A549 (cell line): ENCODE data around the gene CTBP1. TPM values are rescaled to one million over a fixed set of nuclear protein-coding genes. Genes with fewer than 3 reads are reported as not detected.

Source experiments
- ATAC-seq, 2 experiments: fragments of 200-7000 bp in 1 of 2; fragments of >200 bp in 1 of 2; cut with Nextera tagmentation in 1 of 2; cut with Tn5 transposase in 1 of 2; 3 replicates each; pipeline versions ENCODE4 v1.8.0 to v1.9.1; 2018 to 2020; ENCODE audit warnings: mild to moderate bottlenecking in 1 of 2, moderate library complexity in 1 of 2
- CTCF ChIA-PET: fragments of 300-600 bp; sonication (Branson Sonifier 250); formaldehyde crosslinking; extraction: SDS; loops from one replicate; lab custom pipeline; 2021; ENCODE audit warnings: antibody characterized with exemption, inconsistent platforms; lab: Yijun Ruan, JAX
- POLR2A ChIA-PET: fragments of 350-600 bp; formaldehyde crosslinking; extraction: SDS; loops from one replicate; lab custom pipeline; 2021; ENCODE audit warnings: antibody characterized with exemption, inconsistent platforms; lab: Yijun Ruan, JAX
- DNase-seq, 2 experiments: peaks; one replicate each; pipeline versions ENCODE4 v3.0.0 to v3.0.0-alpha.2; 2011 to 2016; ENCODE audit warnings: low read depth in 1 of 2, low spot score in 1 of 2
- FAIRE-seq: peaks from 2 replicates; lab custom pipeline; 2011; peaks lifted over from hg19 to GRCh38; lab: Jason Lieb, UNC
- H3K27ac ChIP-seq, 2 experiments: fragments of >200 bp; sonication (Bioruptor Twin); formaldehyde crosslinking; 3 replicates each; pipeline ENCODE4 v1.5.1; 2016 to 2017
- H3K4me1 ChIP-seq: fragments of >200 bp; sonication (Bioruptor Twin); formaldehyde crosslinking; 3 replicates; pipeline ENCODE4 v1.6.1; 2016
- H3K4me2 ChIP-seq: fragments of >200 bp; sonication (Bioruptor Twin); formaldehyde crosslinking; 3 replicates; pipeline ENCODE4 v1.6.1; 2016
- H3K4me3 ChIP-seq: fragments of >200 bp; sonication (Bioruptor Twin); formaldehyde crosslinking; 3 replicates; pipeline ENCODE4 v1.5.1; 2016
- H3K9me3 ChIP-seq: fragments of >200 bp; sonication (Bioruptor Twin); formaldehyde crosslinking; 3 replicates; pipeline ENCODE4 v1.6.1; 2016
- ATOH8 ChIP-seq: fragments of 250-450 bp; sonication (Bioruptor Pico); IDR thresholded peaks from 2 replicates; pipeline ENCODE4 v1.5.0; 2020; ENCODE audit warnings: low read depth, mild to moderate bottlenecking, moderate library complexity
- BHLHE40 ChIP-seq: IDR thresholded peaks from 2 replicates; pipeline ENCODE4 v1.6.1; 2012; ENCODE audit warnings: low read depth, low read length, inconsistent platforms
- CBX2 ChIP-seq: fragments of 200-600 bp; sonication (generic); IDR thresholded peaks from 2 replicates; pipeline ENCODE4 v1.6.1; 2016; ENCODE audit warnings: low read depth, mild to moderate bottlenecking, borderline replicate concordance
- CBX8 ChIP-seq: fragments of 200-600 bp; sonication (generic); IDR thresholded peaks from 2 replicates; pipeline ENCODE4 v1.6.1; 2016
- CEBPB ChIP-seq, 2 experiments: fragments of >200 bp in 1 of 2; sonication (Bioruptor Twin) in 1 of 2; formaldehyde crosslinking in 1 of 2; IDR thresholded peaks; 2 replicates each; pipeline ENCODE4 v1.6.1; 2012 to 2016
- CHD4 ChIP-seq: fragments of 200-600 bp; sonication (generic); IDR thresholded peaks from 2 replicates; pipeline ENCODE4 v1.6.1; 2016; ENCODE audit warnings: antibody characterized with exemption, mild to moderate bottlenecking, borderline replicate concordance
- E2F6 ChIP-seq: IDR thresholded peaks from 2 replicates; pipeline ENCODE4 v1.6.1; 2012; ENCODE audit warnings: low read depth, borderline replicate concordance
- EHMT2 ChIP-seq: fragments of 200-600 bp; sonication (generic); IDR thresholded peaks from 2 replicates; pipeline ENCODE4 v1.6.1; 2016; ENCODE audit warnings: antibody characterized with exemption, low read depth, mild to moderate bottlenecking, moderate library complexity
- ESRRA ChIP-seq: fragments of 150-350 bp; IDR thresholded peaks from 2 replicates; pipeline ENCODE4 v1.6.1; 2014; ENCODE audit warnings: mild to moderate bottlenecking, low read length, borderline replicate concordance
- GATA3 ChIP-seq: IDR thresholded peaks from 2 replicates; pipeline ENCODE4 v1.6.1; 2012; ENCODE audit warnings: borderline replicate concordance
- HMGXB4 ChIP-seq: fragments of 250-450 bp; sonication (Bioruptor Pico); IDR thresholded peaks from 2 replicates; pipeline ENCODE4 v1.5.0; 2021; ENCODE audit warnings: mild to moderate bottlenecking, moderate library complexity, borderline replicate concordance
- HOXB13 ChIP-seq: fragments of 250-450 bp; sonication (Bioruptor Pico); IDR thresholded peaks from 2 replicates; pipeline ENCODE4 v1.5.0; 2020; ENCODE audit warnings: low read depth, mild to moderate bottlenecking, moderate library complexity
- KDM1A ChIP-seq: fragments of 200-600 bp; sonication (generic); IDR thresholded peaks from 2 replicates; pipeline ENCODE4 v1.6.1; 2016; ENCODE audit warnings: low read depth, mild to moderate bottlenecking
- KDM5A ChIP-seq: fragments of 200-600 bp; sonication (generic); IDR thresholded peaks from 2 replicates; pipeline ENCODE4 v1.6.1; 2016; ENCODE audit warnings: antibody characterized with exemption, mild to moderate bottlenecking
- MAFK ChIP-seq: fragments of 450-650 bp; IDR thresholded peaks from 2 replicates; pipeline ENCODE4 v1.6.1; 2014; ENCODE audit not compliant: partially characterized antibody
- MAZ ChIP-seq: fragments of 150-350 bp; IDR thresholded peaks from 2 replicates; pipeline ENCODE4 v1.6.1; 2014; ENCODE audit warnings: antibody characterized with exemption, low read depth, low read length, borderline replicate concordance
- MYC ChIP-seq: IDR thresholded peaks from 2 replicates; pipeline ENCODE4 v1.6.1; 2012; ENCODE audit warnings: mild to moderate bottlenecking, inconsistent platforms, low read length, improper control_type of control experiment, borderline replicate concordance
- NFE2L2 ChIP-seq: fragments of 150-350 bp; conservative IDR thresholded peaks from 2 replicates; pipeline ENCODE4 v1.6.1; 2014; ENCODE audit warnings: low read length
- NPAS2 ChIP-seq: fragments of 250-450 bp; sonication (Bioruptor Pico); IDR thresholded peaks from 2 replicates; pipeline ENCODE4 v1.8.0; 2022; ENCODE audit warnings: mild to moderate bottlenecking, moderate library complexity, borderline replicate concordance
- PBX3 ChIP-seq: IDR thresholded peaks from 2 replicates; pipeline ENCODE4 v1.6.1; 2012
- PHF8 ChIP-seq: fragments of 200-600 bp; sonication (generic); IDR thresholded peaks from 2 replicates; pipeline ENCODE4 v1.6.1; 2016; ENCODE audit warnings: low read depth, mild to moderate bottlenecking, antibody characterized with exemption, moderate library complexity, borderline replicate concordance
- POLR2A ChIP-seq: IDR thresholded peaks from 2 replicates; pipeline ENCODE4 v1.6.1; 2012; ENCODE audit warnings: mild to moderate bottlenecking, low read length
- SREBF2 ChIP-seq: fragments of 450-650 bp; IDR thresholded peaks from 2 replicates; pipeline ENCODE4 v1.6.1; 2014; ENCODE audit warnings: mild to moderate bottlenecking, moderate library complexity
- TP53 ChIP-seq: fragments of 250-450 bp; sonication (Bioruptor Pico); IDR thresholded peaks from 2 replicates; pipeline ENCODE4 v1.5.0; 2021; ENCODE audit warnings: mild to moderate bottlenecking, moderate library complexity
- ZC3H11A ChIP-seq: fragments of 450-650 bp; IDR thresholded peaks from 2 replicates; pipeline ENCODE4 v1.6.1; 2014; ENCODE audit warnings: antibody characterized with exemption, mild to moderate bottlenecking
- ZFP36 ChIP-seq: fragments of 450-650 bp; IDR thresholded peaks from 2 replicates; pipeline ENCODE4 v1.6.1; 2014; ENCODE audit warnings: borderline replicate concordance; ENCODE audit not compliant: partially characterized antibody
- ZSCAN20 ChIP-seq: fragments of 250-450 bp; sonication (Bioruptor Pico); IDR thresholded peaks from 2 replicates; pipeline ENCODE4 v1.8.0; 2022; ENCODE audit warnings: mild to moderate bottlenecking, moderate library complexity
- WGBS: methylation state at CpG from one replicate; pipeline ENCODE4 v1.1.6; 2017; ENCODE audit errors: missing lambda C conversion rate; 5-methylcytosine and 5-hydroxymethylcytosine counted together
- polyA plus RNA-seq, 4 experiments: library from polyadenylated mRNA; depleted of rRNA in 3 of 4; stranded (reverse); fragments of >200 nt; fragmentation: RNase III in 1 of 4; extraction: RNeasy Plus Mini Kit Qiagen cat#74134 plus additional on column Dnase treatment in 1 of 4; gene quantifications; 2 replicates in 3 of 4; 3 replicates in 1 of 4; pipeline ENCODE4 v1.2.3, GENCODE V29; 2011 to 2017

CTBP1 gene
- polyA plus RNA-seq, 2 of the 4 experiments (the other 2 are of a cell fraction): 43.1 to 93.1 TPM

GRCh38 chr4:1212546-1213335 lies 36.2 kb downstream of the CTBP1 start:
- ATAC-seq: no peak
- WGBS: 100% methylated on average over 3 of the region's 20 CpGs
- no peak for TF ChIP-seq EHMT2
- no peak for TF ChIP-seq TP53 (CRISPR knock-in tag)
- TF ChIP-seq MAZ: no peak
- no peak for TF ChIP-seq HMGXB4 (CRISPR knock-in tag)
- no peak for TF ChIP-seq POLR2A
- TF ChIP-seq SREBF2: no peak
- TF ChIP-seq CEBPB (IDR thresholded peaks at IDR 0.05): no peak
- no peak for TF ChIP-seq KDM5A
- TF ChIP-seq KDM1A: no peak
- TF ChIP-seq GATA3: no peak
- no peak for TF ChIP-seq CBX2
- no peak for TF ChIP-seq ESRRA
- TF ChIP-seq NFE2L2: no peak
- TF ChIP-seq HOXB13 (CRISPR knock-in tag): no peak
- TF ChIP-seq ZSCAN20 (CRISPR knock-in tag): no peak
- no peak for TF ChIP-seq ATOH8 (CRISPR knock-in tag)
- no peak for TF ChIP-seq MYC
- Histone ChIP-seq H3K4me1 (no peaks in the 10 kb centered on the region), H3K4me3 (no peak overlapping the region), H3K27ac (no peak overlapping the region), H3K4me2 (no peak overlapping the region), H3K9me3 (no peaks in the 10 kb centered on the region)
- ChIA-PET CTCF (interaction anchor here (0.9 kb wide), 1 partner anchor 83 kb away, joined by 3 read pairs; no protein-coding TSS in a partner anchor), POLR2A (no interaction called here)
- no peak for FAIRE-seq
- no peak for DNase-seq

GRCh38 chr4:1211891-1212545 lies 36.9 kb downstream of the CTBP1 start:
- H3K4me1 ChIP-seq: no peaks in the 10 kb centered on the region
- FAIRE-seq (no peak), DNase-seq (no peak), ATAC-seq (no peak)
- H3K4me2 ChIP-seq: no peak overlapping the region
- H3K9me3 ChIP-seq: no peaks in the 10 kb centered on the region
- H3K4me3 ChIP-seq: no peak overlapping the region
- POLR2A ChIA-PET: no interaction called here
- CTCF ChIA-PET: interaction anchor here (0.9 kb wide), 1 partner anchor 82 kb away, joined by 3 read pairs; no protein-coding TSS in a partner anchor
- TF ChIP-seq CBX8 (no peak), E2F6 (no peak), ZC3H11A (no peak), CHD4 (no peak), PBX3 (no peak), PHF8 (no peak), NPAS2 (CRISPR knock-in tag) (no peak), CEBPB (IDR thresholded peaks at IDR 0.05) (no peak), ZFP36 (no peak), BHLHE40 (no peak), HOXB13 (CRISPR knock-in tag) (no peak), KDM1A (no peak), MAFK (no peak)
- no peak overlapping the region for H3K27ac ChIP-seq
- WGBS: 89% methylated on average over 14 of the region's 34 CpGs
